MM.1S (cell line): ENCODE measurements around the gene VTA1.

Experiments
- DNase-seq: peaks from one replicate; pipeline ENCODE4 v3.0.0-alpha.2; 2015
- H2AFZ ChIP-seq: fragments of 300-600 bp; sonication (generic); 2 replicates; pipeline ENCODE4 v1.6.0; 2016; ENCODE audit warnings: antibody characterized with exemption, low read length
- H3F3A ChIP-seq: fragments of 300-600 bp; sonication (generic); 2 replicates; pipeline ENCODE4 v1.6.1; 2016; ENCODE audit warnings: mild to moderate bottlenecking, antibody characterized with exemption, low read length, moderate library complexity, mixed read lengths; ENCODE audit not compliant: insufficient read depth
- H3K27ac ChIP-seq: fragments of 300-600 bp; sonication (generic); 2 replicates; pipeline ENCODE4 v1.5.1; 2016; ENCODE audit warnings: mild to moderate bottlenecking, low read length
- H3K27me3 ChIP-seq: fragments of 300-600 bp; sonication (generic); replicated peaks from 2 replicates; pipeline ENCODE4 v1.6.0; 2016; ENCODE audit warnings: low read length; ENCODE audit not compliant: insufficient read depth
- H3K36me3 ChIP-seq: fragments of 300-600 bp; sonication (generic); replicated peaks from 2 replicates; pipeline ENCODE4 v1.6.1; 2016; ENCODE audit warnings: mild to moderate bottlenecking, low read length, mixed read lengths; ENCODE audit not compliant: insufficient read depth
- H3K4me1 ChIP-seq: fragments of 300-600 bp; sonication (generic); 2 replicates; pipeline ENCODE4 v1.6.1; 2016; ENCODE audit warnings: low read length, mixed read lengths
- H3K4me2 ChIP-seq: fragments of 300-600 bp; sonication (generic); 2 replicates; pipeline ENCODE4 v1.6.0; 2016; ENCODE audit warnings: low read depth, low read length
- H3K4me3 ChIP-seq: fragments of 300-600 bp; sonication (generic); 2 replicates; pipeline ENCODE4 v1.5.1; 2016; ENCODE audit warnings: low read length, mixed read lengths
- H3K79me2 ChIP-seq: fragments of 300-600 bp; sonication (generic); 2 replicates; pipeline ENCODE4 v1.6.1; 2016; ENCODE audit warnings: mixed run types, low read length, mixed read lengths
- H3K9ac ChIP-seq: fragments of 300-600 bp; sonication (generic); 2 replicates; pipeline ENCODE4 v1.6.1; 2016; ENCODE audit warnings: low read length, mixed read lengths
- H3K9me2 ChIP-seq: fragments of 300-600 bp; sonication (generic); replicated peaks from 2 replicates; pipeline ENCODE4 v1.6.1; 2016; ENCODE audit warnings: mild to moderate bottlenecking, low read length, mixed read lengths; ENCODE audit not compliant: insufficient read depth
- H3K9me3 ChIP-seq: fragments of 300-600 bp; sonication (generic); replicated peaks from 2 replicates; pipeline ENCODE4 v1.6.1; 2016; ENCODE audit warnings: mild to moderate bottlenecking, low read length, mixed read lengths; ENCODE audit not compliant: insufficient read depth
- H4K20me1 ChIP-seq: fragments of 300-600 bp; sonication (generic); 2 replicates; pipeline ENCODE4 v1.6.1; 2016; ENCODE audit warnings: mild to moderate bottlenecking, low read length, moderate library complexity, mixed read lengths; ENCODE audit not compliant: insufficient read depth
- EZH2 ChIP-seq: fragments of 300-600 bp; sonication (generic); optimal IDR thresholded peaks from 2 replicates; pipeline ENCODE3; 2017; ENCODE audit warnings: low read depth, mild to moderate bottlenecking, antibody characterized with exemption, low read length, mixed read lengths
- EZH2phosphoT487 ChIP-seq: fragments of 300-600 bp; sonication (generic); IDR thresholded peaks from 2 replicates; pipeline ENCODE4 v1.6.1; 2018; ENCODE audit warnings: antibody characterized with exemption, low read length
- TF ChIP-seq, protein P1 (sequence below): fragments of 300-600 bp; sonication (generic); IDR thresholded peaks from 2 replicates; pipeline ENCODE4 v1.5.1; 2016; ENCODE audit warnings: antibody characterized with exemption, low read length, mixed read lengths

Gene VTA1

DNA sequence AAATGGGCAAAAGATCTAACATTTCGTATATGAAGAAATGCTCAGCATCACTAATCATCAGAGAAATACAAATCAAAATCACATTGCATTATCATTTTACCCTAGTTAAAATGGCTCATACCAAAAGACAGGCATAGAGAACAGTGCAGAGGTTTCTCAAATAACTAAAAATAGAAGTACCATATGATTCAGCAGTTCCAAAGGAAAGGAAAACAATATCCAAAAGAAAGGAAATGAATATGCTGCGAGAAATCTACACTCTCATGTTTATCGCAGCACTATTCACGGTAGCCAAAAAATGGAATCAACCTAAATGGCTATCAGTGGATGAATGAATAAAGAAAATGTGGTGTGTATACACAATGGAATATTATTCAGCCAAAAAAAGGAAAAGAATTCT, 63.5 kb downstream of the VTA1 start:
- Histone ChIP-seq H3K4me2 (no peak overlapping the region), H3F3A (no peaks in the 10 kb centered on the region), H3K9ac (no peak overlapping the region), H3K36me3 (0 out of 2 replicates have a peak, but pooled peaks cover 3% of the 10 kb centered on the region), H3K9me3 (no peaks in the 10 kb centered on the region), H2AFZ (no peak overlapping the region), H4K20me1 (no peaks in the 10 kb centered on the region), H3K4me1 (no peaks in the 10 kb centered on the region), H3K9me2 (no peaks in the 10 kb centered on the region), H3K79me2 (no peaks in the 10 kb centered on the region), H3K27me3 (no peaks in the 10 kb centered on the region), H3K27ac (no peak overlapping the region), H3K4me3 (no peak overlapping the region)
- no peak for DNase-seq
- TF ChIP-seq, protein P1, sequence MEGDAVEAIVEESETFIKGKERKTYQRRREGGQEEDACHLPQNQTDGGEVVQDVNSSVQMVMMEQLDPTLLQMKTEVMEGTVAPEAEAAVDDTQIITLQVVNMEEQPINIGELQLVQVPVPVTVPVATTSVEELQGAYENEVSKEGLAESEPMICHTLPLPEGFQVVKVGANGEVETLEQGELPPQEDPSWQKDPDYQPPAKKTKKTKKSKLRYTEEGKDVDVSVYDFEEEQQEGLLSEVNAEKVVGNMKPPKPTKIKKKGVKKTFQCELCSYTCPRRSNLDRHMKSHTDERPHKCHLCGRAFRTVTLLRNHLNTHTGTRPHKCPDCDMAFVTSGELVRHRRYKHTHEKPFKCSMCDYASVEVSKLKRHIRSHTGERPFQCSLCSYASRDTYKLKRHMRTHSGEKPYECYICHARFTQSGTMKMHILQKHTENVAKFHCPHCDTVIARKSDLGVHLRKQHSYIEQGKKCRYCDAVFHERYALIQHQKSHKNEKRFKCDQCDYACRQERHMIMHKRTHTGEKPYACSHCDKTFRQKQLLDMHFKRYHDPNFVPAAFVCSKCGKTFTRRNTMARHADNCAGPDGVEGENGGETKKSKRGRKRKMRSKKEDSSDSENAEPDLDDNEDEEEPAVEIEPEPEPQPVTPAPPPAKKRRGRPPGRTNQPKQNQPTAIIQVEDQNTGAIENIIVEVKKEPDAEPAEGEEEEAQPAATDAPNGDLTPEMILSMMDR: no peak
- no peak for TF ChIP-seq EZH2
- no peak for TF ChIP-seq EZH2phosphoT487

GRCh38 chr6:142213402-142213801, 66.3 kb downstream of the VTA1 start:
- H3K36me3 ChIP-seq: 0 out of 2 replicates have a peak, but pooled peaks cover 3% of the 10 kb centered on the region
- no peaks in the 10 kb centered on the region for H3K4me1 ChIP-seq
- no peak overlapping the region for H3K4me2 ChIP-seq
- no peak for DNase-seq
- H4K20me1 ChIP-seq: no peaks in the 10 kb centered on the region
- no peaks in the 10 kb centered on the region for H3K9me2 ChIP-seq
- H3K79me2 ChIP-seq: no peaks in the 10 kb centered on the region
- no peak overlapping the region for H3K9ac ChIP-seq
- no peak overlapping the region for H2AFZ ChIP-seq
- no peaks in the 10 kb centered on the region for H3K27me3 ChIP-seq
- H3K27ac ChIP-seq: no peak overlapping the region
- TF ChIP-seq, protein P1: no peak
- TF ChIP-seq EZH2phosphoT487: no peak
- H3F3A ChIP-seq: no peaks in the 10 kb centered on the region
- H3K9me3 ChIP-seq: no peaks in the 10 kb centered on the region
- H3K4me3 ChIP-seq: no peak overlapping the region

DNA sequence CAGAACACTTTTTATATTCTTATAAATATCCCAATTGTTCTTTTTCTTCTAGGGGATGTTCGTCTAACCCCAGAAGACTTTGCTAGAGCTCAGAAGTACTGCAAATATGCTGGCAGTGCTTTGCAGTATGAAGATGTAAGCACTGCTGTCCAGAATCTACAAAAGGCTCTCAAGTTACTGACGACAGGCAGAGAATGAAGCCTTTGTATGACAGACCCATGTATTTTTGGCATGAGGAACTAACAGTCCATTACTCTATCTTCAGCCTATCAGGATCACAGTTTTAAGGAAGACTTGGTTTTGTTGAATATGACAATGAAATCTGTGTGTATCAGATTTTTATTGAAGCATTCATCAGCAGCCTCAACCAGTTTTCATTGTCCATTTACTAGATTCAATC, 71.4 kb downstream of the VTA1 start:
- no peak overlapping the region for H3K27ac ChIP-seq
- H2AFZ ChIP-seq: no peak overlapping the region
- no peaks in the 10 kb centered on the region for H3K9me2 ChIP-seq
- no peaks in the 10 kb centered on the region for H3K9me3 ChIP-seq
- TF ChIP-seq, protein P1: no peak
- TF ChIP-seq EZH2: no peak
- TF ChIP-seq EZH2phosphoT487: no peak
- no peak for DNase-seq
- H3K4me1 ChIP-seq: no peaks in the 10 kb centered on the region
- no peaks in the 10 kb centered on the region for H4K20me1 ChIP-seq
- H3K4me3 ChIP-seq: no peak overlapping the region
- H3K79me2 ChIP-seq: no peaks in the 10 kb centered on the region
- no peaks in the 10 kb centered on the region for H3F3A ChIP-seq
- no peaks in the 10 kb centered on the region for H3K27me3 ChIP-seq
- no peak overlapping the region for H3K4me2 ChIP-seq
- H3K36me3 ChIP-seq: no peaks in the 10 kb centered on the region
- no peak overlapping the region for H3K9ac ChIP-seq
